Hematopoietic multipotent progenitor cell treated with erythropoietin and hydrocortisone succinate and interleukin-3 and kit ligand, for 17 days (in vitro differentiated cells): ENCODE measurements around the gene KPNA6.
"Not testable (repeated sequence)": the region's sequence is repeated elsewhere in the genome, so short reads cannot be mapped to it uniquely, and the experiment has no call there.

Experiments used
- DNase-seq: peaks from one replicate; pipeline ENCODE4 v3.0.0-alpha.2; 2015; ENCODE audit warnings: low spot score

The KPNA6 gene

DNA sequence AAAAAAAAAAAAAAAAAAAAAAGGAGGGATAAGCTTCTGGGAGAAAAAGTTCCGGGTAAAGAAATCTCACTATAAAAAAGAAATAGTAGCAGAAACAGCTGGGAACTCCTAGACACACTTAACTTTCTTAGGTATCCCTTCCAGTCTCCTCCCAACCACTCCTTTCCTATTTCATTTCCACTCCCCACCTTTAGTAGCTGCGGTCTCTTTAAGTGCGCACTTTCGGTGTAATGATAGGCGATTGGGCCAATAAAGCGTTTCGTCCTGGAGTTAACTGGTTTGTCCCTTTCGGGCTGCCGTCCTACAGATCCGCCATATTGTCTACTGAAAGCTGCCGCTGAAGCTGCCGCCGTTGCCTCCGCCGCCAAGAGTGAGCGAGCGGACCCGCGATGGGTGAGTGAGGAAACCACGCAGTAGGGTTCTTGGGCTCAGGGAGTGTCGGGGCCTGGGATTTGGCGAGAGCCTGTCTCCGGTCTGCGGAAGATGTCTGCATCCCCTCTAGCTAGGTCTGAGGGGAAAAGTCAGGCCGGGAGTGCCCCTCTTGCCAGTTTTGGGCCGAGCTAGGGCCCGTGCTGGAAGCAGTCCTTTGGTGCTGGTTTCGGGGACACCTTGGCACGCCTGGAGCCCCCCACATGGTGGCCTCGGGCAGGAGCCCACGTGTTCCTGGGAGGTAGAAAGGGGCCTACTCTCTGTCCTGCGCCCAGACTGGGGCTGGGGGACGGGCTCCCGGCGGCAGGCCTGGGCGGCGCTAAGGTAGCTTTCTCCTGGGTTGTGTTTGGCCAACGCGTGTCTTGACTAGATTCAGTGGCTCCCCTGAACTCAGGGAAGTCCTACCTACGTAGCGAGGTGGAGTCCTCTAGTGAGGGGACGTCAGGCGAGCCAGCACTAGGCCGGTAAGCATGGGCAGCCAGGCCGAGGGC, at the start of gene KPNA6:
KPNA6 (plus strand) TSS at position 315 of the 920 bp plus-strand sequence; CDS start at position 390, 75 bp downstream.
- DNase-seq, result peak; percentile 96

DNA sequence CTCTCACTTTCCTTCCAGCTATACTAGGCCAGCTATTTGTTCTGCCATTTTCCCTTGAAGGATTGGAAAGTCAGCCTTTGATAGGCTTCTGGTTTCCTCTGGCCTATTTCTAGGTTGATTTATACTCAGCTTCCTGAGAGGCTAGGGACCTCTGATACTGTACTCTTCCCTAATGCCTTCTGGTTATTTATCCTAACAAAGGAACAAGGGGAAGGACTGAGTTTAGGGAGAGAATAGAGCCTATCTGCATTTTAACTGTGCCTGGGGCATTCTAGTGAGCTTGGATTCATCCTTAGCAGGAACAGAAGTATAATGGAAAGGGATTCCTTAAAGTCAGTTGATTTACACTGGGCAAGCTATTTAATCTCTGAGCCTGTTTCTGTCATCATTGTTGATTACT, 46.9 kb upstream of the KPNA6 start:
- no peak for DNase-seq

DNA sequence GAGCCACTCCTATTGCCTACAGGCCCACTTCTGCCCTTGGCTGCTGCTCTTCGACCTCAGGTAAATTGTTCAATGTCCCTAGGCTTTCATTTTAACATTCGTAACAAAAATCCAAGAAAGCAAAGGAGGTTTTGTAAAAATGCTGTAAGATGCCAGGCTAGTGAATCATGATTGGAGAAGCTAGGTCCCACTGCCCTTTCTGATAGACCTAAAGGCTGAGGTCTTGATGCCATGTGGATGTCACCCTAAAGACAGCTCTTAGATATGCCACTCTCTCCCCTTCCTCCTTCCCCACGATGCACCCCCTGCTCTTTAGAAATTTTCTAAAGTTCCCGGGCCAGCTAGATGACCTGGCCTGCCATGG, 45.0 kb upstream of the KPNA6 start:
- DNase-seq, result no peak

DNA sequence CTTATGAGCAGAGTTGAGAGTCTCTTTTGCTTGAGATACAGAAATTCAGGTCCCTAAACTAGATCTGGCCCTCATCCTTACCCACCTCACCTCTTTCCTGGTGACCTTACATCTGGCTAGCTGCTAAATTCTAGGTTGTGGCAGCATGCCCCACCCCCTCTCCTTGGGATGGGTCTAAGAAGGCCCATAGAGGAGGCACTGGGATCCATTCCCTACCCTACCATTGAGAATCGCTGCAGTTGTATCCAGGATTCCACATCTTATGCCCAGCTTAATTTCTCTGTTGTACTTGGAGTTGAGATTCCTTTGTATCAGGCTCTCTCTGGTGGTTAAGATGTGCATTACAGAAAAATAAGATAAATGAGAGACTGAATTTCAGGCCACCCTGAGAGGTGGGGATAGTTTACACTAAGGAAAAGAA, 44.6 kb upstream of the KPNA6 start:
- peak; percentile 68 for DNase-seq

DNA sequence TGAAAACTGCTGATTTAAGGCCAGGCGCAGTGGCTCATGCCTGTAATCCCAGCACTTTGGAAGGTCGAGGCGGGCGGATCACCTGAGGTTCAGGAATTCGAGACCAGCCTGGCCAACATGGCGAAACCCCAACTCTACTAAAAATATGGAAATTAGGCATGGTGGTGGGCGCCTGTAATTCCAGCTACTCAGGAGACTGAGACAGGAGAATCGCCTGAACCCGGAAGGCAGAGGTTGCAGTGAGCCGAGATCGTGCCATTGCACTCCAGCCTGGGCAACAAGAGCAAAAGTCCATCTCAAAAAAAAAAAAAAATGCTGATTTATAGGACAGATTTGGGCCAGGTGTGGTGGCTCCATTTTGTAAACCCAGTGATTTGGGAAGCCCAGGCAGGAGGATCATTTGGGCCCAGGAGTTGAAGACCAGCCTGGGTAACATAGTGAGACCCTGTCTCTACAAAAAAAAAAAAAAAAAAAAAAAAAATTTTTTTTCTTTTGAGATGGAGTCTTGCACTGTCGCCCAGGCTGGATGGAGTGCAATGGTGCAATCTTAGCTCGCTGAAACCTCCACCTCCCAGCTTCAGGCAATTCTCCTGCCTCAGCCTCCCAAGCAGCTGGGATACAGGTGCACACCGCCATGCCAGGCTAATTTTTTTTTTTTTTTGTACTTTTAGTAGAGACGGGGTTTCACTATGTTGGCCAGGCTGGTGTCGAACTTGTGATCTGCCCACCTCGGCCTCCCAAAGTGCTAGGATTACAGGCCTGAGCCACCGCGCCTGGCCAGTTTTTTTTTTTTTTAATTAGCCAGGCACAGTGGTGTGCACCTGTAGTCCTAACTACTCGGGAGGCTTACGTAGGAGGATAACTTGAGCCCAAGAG, 42.0 kb upstream of the KPNA6 start:
- DNase-seq, result not testable (repeated sequence)

DNA sequence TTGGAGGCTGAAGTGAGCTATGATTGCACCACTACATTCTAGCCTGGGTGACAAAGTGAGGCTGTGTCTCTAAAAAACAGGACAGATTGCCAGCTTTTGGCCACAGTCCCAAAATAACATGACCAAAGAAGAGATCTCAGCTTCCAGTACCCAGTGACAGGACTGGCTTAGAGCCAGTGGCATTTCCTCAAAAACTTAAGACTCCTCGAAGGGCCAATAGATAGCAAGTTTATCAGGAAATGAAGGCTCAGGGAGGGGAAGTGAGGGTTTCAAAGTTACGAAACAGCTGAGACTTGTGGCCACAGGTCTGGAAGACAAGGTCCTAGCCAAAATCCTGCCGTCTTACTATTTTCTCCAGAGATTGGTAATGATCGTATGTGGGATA, 41.4 kb upstream of the KPNA6 start:
- DNase-seq, result peak; percentile 84

DNA sequence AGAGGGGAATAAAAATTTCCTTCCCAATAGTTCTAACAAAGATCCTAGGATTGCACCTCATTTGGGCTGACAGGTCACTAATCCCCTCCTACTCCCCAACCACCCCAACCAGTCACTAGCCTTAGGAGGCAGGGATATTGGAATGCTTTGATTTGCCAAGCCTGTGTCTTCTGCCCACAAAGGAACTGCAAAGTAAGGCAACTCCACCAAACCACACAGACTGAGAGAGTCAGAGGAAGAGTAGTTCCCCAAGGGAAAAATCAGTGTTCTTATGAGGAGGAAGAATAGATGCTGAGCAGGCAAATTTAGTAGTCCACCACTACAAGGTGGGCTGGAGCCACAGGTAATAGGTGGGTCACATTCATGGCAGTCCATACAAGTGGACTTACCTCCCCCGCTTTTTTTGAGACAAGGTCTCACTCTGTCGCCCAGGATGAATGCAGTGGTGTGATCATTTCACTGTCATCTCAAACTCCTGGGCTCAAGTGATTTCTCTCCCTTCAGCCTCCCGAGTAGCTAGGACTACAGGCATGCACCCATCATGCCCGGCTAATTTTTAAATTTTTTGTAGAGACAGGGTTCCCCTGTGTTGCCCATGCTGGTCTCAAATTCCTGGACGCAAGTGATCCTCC, 38.8 kb upstream of the KPNA6 start:
- DNase-seq, result no peak

DNA sequence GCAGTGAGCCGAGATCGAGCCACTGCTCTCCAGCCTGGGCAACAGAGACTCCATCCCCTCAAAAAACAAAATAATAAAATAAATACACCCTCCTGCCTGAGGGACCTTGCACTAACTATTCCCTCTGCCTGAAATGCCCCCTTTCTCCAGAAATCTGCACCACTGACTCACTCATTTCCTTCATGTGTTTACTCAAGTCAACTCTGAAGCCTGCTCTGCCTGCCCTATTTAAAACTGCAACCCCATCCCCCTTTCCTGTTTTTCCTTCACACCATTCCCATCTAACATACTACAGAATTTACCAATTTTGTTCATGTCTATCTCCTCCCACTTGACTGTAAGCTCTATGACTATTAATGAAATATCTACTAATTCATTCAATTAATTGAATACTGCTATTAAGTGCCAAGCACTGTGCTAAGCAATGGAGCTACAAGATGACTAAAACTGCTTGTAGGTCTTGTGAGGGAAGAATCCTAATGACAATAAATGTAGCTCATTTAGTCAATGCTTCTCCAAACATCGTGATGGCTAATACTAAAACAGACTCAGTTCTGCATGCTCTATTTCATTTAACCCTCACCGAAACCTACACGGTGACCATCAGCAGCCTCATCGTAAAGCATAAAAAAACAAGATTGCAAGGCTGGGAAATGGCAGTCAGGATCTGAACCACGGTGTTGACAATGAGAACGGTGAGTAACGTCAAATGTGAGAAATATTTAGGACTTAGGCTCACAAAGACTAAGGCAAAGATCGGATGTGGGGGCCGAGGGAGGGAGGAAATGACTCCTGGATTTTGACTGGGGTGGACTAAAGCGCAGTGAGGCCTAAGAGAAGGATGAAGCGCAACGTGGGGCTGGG, 35.9 kb upstream of the KPNA6 start:
- DNase-seq, result no peak

DNA sequence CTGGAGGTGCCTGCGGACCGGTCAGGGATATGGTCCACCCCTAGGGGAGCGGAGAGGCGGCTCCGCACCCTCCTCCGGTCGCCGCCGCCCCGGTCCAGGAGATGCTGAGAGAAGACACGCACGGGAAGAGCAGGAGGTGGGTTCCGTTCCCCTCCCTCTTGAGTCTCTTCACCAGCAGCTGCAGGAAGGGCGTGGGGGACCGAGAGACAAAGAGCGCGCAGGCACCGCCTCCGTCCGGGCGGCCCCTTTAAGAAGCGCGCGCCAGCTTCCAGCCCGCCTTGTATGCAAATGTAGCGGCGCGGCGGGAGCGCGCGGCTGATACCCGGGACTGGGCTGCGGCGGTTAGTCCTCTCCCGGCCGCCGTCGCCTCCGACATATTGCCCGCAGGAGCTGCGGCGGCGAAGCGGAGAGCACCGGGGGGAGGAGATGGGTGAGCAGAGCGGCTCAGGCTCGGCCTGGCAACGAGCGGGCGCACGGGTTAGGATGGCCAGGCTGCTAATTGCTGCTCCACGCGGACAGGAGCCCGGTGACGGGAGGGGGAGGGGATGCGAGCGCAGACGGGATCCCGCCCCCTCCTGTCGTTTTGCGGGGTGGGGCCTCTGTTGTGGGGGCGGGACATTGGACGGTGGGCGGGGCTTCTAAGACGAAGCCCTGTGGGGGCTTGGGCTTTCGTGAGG, 35.1 kb upstream of the KPNA6 start, which contains the start of gene TMEM39B:
TMEM39B (plus strand) TSS at position 318 of the 677 bp plus-strand sequence; CDS start at position 427, 109 bp downstream.
- DNase-seq, result peak; percentile 89

DNA sequence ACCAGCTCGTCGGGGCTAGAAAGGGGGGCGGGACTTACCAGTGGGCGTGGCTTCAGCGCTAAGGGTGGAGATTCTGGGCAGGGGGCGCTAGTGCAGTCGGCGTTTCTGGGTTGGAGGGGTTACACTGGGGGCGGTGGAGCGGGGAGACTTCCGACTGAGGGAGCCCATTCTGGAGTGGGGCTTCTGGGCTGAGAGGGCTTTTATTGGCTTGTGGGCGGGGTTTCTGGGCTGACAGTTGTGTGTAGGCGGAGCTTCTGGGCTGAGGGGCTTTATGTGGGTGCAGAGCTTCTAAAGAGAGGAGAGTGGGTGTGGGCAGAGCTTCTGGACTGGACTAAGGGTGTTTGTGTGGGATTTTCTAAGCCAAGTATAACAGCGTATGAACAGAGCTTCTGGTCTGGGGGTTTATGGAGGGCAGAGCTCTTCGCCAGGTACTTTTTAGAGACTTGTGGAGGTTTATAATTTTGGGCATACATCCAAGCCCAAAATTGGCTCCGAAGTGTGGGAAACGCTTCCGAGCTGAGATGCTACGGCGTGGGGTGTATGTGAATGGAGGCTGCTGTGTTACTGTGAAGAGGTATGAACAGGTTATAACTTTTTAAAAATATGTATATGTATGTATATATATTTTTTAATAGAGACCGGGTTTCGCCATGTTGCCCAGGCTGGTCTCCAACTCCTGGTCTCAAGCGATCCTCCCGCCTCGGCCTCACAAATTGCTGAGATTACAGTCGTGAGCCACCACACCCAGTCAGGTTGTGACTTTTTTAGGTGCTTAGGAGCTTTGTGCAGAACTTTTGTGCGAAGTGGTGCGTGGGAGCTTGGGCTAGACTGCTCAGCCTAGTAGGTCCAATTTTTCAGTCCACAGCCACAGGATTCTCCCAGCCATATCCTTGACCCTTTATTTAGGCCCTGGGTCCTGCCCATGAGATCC, 34.3 kb upstream of the KPNA6 start:
- DNase-seq, result no peak

DNA sequence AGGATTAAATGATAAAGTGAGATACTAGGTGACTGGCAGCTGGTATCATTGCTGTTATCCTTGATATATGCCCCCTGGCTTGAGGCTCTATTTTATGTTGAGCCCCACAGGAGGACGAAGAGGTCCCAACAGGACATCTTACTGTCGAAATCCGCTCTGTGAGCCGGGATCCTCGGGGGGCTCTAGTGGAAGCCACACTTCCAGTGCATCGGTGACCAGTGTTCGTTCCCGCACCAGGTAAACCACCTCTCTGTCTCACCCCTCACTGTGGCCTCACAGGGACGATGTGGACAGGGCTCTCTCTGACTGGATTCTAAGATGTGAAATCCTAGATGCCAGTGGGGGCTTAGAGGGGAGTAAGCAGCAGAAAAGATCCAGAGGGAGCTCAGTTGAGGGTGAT, 33.0 kb upstream of the KPNA6 start:
- no peak for DNase-seq

DNA sequence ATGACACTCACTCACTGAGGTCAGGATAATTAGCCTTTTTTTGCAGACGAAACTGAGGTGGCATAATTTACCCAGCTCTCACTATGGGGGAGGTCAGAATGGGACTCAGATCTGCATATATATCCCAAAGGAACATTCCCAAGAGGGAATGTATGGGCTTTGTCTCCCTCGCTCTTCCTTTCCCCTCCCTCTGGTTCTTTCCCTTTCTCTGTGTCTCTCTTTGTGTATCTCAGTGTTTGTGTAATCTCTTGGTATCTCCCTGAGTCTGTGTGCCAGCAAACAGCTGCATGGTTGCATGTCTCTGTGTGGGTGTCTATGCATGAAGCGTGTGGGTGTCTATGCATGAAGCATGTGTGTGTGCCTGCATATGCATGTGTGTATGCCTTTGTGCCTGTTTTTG, 30.4 kb upstream of the KPNA6 start:
- no peak for DNase-seq

DNA sequence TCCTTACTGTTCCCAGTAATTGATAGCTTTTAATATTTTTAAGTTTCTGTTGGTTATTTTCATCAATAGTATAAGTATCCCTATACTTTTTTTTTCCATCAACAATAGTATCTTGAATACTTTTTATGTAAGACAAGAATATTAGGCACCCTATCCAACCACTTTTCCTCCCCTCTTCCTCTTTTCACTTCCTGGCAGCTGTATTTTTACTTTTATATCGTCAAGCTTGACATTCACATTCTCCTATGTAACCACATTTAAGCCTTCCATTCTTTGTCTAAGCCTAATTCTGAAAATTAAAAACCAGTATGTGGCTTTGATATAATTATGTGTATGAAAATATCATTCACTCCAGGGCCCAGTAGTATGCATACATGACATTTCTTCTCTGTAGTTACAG, 25.8 kb upstream of the KPNA6 start:
- DNase-seq, result no peak

DNA sequence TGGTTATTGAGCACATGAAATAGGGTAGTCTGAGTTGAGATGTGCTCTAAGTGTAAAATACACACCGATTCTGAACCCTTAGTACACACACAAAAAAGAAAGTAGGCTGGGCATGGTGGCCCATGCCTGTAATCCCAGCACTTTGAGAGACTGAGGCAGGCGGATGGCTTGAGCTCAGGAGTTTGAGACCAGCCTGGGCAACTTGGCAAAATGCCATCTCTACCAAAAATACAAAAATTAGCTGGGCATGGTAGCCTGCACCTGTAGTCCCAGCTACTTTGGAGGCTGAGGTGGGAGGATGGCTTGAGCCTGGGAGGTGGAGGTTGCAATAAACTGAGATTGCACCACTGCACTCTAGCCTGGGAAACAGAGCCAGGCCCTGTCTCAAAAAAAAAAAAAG, 21.5 kb upstream of the KPNA6 start:
- not testable (repeated sequence) for DNase-seq

DNA sequence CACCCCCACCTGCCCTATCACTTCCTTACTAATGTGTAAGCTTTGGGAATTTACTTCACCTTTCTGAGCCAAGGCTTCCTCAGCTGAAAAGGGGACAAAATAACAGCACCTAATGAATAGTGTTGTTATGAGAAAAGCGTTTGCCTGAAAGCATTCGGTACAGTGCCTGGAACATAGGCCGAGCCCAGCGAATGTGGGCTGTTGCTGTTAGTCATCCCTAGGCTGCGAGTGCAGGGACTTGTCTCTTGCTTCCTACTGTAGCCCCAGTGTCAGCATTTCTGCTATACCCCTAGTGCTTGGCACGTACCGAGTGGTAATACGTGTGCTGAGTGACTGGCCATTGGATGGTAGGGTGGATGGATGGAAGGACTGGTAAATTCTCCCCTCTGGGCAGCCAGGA, 16.7 kb upstream of the KPNA6 start:
- no peak for DNase-seq

DNA sequence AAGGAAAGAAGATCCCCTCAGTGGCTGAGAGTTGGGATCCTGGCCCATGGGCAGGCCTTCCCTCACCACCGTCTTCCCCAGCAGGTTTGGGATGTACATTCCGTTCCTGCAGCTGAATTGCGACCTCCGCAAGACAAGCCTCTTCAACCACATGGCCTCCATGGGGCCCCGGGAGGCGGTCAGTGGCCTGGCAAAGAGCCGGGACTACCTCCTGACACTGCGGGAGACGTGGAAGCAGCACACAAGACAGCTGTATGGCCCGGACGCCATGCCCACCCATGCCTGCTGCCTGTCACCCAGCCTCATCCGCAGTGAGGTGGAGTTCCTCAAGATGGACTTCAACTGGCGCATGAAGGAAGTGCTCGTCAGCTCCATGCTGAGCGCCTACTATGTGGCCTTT, 16.3 kb upstream of the KPNA6 start:
- no peak for DNase-seq

DNA sequence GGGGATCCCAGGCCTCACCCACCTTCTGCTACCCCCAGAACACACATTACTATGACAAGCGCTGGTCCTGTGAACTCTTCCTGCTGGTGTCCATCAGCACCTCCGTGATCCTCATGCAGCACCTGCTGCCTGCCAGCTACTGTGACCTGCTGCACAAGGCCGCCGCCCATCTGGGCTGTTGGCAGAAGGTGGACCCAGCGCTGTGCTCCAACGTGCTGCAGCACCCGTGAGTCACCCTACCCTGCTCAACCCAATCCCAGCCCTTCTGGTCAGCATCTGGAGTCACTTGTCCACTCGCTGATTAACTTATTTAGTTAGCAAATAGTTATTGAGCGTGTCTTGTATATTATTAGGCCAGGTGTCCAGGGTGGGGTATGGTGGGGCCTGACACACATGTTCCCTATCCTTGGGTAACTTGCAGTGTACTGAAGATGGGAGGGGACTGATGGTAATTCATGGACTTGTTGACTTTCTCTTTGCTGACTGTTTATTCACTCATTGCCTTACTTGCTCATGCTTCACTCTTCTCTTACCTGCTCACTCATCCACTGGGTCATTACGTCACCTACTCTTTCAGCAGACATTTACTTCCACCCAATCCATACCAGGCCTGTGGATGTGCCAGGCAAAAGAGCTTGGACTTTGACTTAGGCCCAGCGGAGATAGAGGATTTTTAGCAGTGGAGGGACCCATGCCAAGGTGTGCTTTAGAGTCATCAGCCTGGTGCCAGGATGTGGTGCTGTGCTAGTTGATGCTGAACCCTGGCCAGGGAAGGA, 12.9 kb upstream of the KPNA6 start:
- DNase-seq, result no peak

DNA sequence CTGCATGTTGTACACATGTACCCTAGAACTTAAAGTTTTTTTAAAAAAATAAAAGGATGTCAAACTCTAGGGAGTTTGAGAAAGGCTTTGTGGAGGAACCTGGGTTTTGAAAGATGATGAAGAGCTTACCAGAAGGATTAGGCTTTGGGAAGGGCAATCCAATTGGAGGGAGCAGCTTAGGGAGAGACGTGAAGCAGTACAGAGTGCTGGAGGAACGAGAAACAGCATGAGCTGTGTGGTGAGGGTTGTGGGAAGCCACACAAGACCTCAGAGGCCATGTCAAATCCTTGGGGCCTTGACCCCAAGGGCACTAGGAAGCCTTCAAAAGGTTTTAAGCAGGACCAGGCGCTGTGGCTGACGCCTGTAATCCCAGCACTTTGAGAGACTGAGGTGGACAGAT, 8.4 kb upstream of the KPNA6 start:
- DNase-seq, result no peak

DNA sequence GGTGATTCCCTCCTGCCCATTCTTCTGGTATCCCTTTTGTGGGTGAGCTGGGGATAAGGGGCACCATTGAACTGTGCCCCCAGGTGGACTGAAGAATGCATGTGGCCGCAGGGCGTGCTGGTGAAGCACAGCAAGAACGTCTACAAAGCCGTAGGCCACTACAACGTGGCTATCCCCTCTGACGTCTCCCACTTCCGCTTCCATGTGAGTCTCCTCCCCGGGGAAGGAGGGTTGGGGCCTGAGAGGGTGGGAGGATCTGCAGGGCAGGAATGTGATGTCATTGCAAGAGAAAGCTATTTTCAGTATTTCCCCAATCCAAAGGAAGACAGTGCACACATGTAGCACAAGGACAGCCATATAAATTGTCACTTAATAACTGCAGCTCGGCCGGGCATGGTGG, 7.5 kb upstream of the KPNA6 start:
- DNase-seq, result no peak
